NCI-H1436 (cell line): ENCODE measurements around the gene ERN1.
A peak's percentile ranks its signal among the peaks of the same experiment; 100 is the strongest.

Experiments used
- DNase-seq: peaks from one replicate; lab custom pipeline; 2025; lab: John Stamatoyannopoulos, UW

The ERN1 gene

DNA sequence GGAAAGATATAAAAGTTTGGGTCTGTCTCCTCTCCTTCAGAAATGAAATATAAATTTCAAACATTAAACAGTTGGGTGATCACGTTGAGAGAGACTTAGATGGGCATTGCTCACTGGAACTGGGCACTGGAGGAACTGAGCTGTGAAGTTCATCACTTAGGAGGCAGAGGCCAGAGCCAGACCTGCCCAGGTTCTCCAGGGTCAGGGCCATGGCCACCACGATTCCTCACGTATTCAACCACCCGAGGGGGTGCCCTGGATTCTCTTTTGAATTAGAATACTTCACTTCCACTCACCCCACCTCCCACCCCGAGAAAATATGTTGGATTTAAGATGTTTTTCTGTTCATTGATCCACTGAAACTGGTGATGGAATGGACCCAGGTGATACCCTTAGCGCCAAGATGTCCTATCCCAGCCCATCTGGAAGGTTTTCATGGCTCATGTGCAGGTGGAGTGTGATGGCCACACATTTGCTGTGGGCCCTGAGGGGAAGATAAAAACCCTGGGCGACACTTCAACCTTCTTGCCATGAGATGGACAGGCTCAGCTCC is 125.7 kb downstream of the ERN1 start:
- DNase-seq = no peak

DNA sequence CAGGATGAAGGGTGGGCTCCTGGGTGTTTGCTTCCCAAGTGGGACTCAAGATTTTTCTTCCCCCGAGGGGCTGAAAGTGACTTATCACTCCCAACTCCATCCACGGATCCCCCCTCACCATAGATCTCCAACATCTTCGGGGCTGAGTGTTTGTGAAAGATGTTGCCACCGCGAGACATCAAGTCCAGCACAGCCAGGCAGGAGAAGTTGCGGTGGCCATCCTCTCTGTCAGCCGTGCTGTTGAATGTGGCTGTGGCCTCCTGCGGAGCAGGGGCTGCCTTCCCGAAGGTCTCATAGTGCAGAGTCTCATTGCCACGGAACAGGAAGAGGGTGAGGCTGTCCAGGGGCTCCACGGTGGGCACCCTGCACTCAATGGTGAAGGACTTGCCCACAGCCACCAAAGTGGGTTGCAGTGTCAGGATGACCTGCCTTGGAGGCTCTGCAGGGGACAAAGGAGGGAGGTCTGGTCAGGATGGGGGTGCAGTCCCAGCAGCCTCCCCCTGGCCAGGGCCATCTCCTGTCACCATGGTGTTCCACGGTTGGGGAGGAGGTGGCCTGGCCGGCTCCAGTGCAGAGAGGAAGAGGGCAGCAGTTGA is 126.3 kb downstream of the ERN1 start:
- no peak for DNase-seq

DNA sequence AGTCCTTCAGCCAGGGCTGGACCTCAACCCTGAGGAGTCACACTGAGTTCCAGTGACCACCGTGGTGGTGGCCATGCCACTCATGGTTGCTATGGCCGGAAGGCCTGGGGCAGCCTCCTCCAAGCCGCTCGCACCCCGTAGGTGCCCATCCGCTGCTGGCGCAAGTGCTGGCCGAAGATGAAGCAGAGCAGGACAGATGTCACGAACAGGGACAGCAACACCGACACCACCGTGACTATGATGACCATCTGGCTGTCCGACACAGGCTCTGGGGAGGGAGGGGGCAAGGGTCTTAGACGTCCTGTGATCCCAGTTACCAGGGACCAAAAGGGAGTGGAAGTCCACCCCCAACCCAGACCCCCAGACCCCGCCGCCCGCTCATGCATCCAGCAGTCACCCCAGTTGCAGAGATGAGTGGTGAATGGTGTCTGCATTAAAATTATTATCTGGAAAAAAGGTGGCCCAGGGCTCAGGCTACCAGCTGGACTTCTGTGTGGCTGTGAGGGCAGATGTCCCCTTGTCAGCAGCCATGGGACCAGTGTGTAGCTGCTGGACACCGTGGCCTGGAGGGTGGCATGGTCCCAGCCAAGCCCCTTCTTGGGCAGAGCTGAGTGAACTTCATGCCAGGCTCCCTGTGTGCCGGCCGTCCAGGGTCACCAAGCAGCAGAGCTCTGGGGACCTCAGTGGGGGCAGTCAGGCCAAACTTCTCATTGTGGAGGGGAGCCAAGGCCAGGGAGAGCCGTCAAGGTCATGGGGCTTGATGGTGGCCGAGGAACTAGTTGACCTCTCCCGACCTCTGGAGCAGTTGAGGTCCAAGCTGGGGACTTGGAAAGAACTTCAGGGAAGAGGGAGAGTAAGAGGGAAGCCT is 127.1 kb downstream of the ERN1 start:
- DNase-seq = no peak

DNA sequence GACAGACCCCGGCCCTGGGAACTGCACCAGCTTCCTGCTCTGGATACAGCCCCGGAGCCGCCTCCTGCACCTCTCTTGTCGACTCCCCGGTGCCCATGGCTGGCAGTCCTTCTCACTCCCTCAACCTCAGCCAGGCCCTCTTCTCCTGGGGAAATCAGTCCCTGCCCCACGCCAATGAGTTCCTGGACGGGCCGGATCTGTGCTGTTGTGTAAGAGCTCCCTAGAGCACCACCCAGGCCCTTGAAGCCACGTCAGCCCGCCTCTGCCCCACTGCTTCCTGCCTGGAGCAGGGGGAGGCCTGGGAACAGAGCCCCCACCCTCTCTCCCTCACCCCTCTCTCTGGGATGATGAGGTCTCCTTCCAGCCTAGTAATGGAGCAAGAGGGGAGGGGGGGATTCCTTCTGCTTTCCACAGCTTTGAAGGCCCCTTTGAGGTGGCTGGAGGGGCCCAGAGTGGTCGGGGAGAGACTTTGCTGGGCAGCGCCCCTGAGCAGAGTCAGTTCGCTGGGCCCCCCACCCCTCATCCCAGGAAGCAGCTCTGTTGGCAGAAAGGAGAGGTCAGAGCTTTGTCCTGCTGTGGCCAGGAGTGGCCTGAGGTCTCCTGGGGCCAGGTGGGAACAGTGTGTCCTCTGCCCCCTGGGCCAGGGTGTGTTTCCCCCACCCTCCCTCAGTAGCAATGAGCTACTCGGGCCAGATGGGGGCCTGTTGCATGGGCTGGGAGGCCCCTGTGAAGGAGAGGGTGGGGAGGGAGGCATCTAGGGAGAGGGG is 128.0 kb downstream of the ERN1 start:
- DNase-seq = no peak

DNA sequence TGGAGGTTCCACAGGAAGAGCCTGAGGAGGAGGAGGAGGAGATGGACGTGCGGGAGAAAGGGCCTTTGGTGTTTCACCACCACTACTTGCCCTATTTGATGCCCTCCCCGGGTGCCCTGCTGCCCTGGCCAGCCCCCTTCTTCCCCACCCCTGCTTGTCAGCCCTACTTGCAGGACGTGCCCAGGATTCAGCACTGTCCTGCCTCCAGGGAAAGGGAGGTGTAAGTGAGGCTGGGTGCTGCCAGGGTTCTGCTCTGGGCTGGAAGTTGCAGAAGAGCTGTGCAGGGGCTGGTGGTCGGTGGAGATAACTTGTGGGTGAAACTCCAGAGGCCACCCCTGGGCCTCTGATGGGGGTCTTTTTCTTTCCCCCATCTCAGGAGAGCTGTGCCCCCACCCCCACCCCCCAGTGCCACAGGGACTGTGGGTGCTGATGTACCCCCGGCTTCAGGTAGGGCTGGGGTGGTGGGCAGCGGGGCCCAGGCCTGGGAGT is 128.8 kb downstream of the ERN1 start:
- DNase-seq = no peak

DNA sequence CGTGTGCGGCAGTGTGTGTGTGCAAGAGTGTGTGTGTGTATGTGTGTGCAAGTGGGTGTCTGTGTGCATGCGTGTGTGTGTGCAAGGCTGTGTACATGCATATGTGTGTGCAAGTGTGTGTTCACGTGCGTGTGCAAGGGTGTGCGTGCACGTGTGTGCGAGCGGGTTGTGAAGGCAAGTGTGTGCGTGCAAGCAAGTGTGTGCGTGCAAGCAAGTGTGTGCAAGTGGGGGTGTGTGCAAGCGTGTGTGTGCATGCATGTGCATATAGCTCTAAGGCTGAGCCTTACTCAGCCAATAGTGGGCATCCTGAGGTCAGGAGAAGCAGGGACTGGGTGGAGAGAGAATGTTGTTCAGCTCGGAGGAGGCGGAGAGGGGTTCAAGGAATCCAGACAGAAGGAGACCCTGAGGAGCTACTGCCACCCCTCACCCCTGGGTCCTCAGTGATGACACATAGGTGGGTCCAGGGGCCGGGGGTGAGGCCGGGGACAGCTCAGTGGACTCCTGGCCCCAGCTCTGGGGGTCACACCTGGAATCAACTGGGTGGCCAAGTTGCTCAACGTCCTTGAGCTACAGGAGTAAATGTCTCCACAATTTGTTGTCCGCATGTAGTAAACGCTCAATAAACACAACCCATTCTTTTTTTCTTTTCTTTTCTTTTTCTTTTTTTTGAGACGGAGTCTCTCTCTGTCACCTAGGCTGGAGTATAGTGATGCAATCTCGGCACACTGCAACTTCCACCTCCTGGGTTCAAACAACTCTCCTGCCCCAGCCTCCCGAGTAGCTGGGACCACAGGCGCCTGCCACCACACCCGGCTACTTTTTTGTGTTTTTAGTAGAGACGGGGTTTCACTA is 130.0 kb downstream of the ERN1 start:
- DNase-seq = no peak

DNA sequence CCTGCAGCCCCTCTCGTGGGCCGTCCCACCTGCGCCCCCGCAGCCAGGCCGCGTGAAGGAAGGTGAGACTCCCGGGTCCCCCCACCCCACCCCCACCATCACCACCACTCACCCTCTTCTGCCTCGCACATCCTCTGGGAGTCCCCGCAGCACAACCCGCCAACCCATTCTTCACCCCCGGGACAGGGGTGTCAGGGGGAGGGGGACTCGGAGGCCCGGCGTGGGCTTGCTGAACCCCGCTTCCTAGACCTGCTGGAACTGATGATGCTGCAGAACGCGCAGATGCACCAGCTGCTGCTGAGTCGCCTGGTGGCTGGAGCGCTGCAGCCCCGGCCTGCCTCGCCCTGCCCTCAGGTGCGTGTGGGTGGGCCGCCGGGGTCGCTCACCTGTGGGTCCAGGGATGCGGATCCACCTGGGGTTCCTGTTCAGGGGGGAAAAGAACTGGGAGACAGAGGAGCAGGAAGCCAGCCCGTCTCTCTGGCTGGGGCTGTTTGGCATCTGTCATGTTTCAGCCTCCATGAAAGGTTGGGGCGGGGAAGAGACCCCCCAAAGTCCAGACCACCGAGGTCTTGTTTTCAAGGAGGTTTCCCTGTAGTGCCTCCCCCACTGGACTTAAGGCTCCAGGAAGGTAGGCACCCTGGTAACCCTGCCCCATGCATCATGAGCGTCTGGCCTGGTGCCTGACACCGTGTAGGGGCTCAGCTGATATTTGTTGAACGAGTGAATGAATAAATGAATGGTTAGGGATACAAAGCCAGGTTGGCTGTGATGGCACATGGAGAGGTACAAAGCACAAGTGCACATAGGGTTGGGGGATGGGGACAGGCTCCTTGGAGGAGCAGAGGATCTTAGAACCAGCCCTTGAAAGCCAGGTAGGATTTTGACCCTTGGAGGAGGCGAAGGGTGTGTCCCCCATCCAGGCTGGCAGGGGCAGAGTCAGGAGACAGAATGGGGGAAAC is 130.9 kb downstream of the ERN1 start:
- DNase-seq = no peak

DNA sequence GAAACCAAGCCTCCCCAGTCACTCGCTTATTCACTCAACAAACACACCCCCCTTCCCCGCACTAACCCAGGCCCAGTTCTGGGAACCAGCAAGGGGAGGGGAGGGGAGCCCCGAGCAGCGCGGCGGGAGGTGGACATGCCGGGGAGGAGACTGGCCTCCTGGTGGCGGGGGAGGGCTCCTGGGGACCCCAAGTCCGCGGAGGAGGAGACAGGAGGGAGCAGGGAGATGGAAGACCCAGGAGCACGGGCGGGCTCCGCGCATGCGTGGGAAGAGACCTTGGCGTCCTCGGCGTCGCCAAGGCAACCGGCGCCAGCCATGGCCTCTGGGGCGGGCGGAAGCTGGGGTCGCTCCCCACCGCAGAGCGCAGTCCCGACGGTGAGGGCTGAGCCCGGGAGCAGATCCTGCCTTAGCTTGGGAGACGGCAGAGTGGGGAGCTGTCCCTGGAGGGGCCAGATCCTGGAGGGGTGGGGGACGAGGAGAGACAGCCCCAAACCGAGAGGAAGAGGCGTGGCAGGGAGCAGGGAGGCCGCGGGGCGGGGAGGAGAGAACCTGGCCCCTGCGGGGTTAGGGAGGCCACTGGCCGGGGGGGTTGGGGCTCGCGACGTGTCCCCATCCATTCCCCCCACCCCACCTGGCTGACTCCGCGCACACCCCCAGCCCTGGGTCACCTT is 131.8 kb downstream of the ERN1 start, which contains the start of gene PRR29:
Gene PRR29 (plus strand): TSS at position 302 of the 671 bp plus-strand sequence. CDS start 14 bp downstream, at position 316.
- peak; percentile 78 for DNase-seq

DNA sequence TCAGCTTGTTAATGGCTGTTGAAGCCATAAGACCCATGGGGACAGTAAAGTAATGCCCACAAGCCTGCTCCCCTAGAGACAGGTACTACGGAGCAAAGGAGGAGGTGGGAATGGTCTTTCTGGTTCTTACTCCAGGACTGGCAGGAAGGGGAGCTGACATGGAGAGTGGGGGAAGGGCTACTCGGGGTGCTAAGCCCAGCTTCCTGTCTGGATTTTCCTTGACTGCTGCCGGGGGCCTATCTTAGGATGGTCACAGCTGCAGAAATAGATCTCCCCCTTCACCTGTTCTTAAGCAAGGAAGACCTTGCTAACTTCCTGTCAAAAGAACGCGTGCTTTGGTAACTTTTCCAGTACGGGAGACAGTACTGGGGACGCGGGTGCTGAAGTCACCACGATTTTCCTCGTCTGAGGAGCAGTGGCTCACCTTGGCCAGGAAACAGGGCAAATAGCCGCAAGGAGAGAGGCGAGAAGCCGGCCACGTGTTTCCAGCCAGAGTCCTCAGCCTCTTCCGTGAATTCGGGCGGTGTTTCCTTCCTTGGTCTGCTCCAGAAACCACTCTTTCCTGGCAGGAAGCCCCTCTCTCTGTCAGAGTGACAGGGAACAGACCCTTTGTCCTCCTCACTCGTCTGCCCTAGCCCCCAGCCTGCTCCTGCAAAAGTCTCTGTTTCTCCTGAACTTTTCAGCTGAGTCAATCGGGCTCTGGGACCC is 132.4 kb downstream of the ERN1 start:
- DNase-seq = no peak

DNA sequence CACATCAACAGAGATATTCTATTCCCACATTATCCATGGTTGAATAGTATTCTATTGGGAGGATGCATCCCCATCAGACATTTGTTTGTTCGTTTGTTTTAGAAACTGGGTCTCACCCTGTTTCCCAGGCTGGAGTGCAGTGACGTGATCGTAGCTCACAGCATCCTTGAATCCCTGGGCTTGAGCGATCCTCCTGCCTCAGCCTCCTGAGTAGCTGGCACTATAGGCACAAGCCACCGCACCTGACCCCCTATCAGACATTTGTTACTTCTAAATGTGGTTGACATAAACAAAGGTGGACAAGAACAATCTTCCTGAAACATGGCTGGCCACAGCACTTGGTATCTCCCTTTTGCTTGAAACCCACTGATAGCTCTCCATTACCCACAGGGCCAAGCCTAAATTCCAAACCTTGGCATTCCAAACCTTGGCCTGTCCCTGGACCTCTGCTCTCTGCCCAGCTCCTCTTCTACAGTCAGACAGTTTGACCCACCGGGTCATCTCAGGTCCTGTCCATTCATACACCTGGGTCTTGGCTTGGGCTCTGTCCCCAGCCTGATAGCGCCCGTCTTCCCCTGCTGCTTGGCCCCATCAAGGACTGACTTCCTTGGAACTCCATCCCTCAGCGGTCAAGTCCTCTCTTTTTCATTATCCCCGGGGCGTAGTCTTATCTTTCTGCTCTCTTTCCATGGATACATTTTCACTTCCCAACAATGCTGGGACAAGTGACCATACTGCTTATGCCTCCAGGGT is 133.3 kb downstream of the ERN1 start:
- no peak for DNase-seq

DNA sequence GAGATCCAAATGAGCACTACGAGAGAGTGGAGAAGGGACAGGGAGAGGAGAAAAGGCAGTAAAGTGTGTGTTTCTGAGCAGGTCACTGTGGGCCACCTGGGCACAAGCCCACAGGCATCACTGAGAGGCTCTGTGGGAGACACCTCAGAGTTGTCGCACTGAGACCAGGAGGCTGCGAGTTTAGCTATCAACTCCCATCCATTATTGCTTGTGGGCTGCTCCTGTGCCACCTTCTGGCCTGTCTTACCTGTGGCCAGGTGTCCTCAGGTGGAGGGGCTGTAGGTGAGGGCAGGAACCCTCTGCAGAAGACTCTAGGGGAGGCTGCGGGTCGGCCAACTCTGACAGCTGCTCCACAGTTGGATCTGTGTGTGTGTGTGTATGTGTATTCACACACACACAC is 134.3 kb downstream of the ERN1 start:
- no peak for DNase-seq

DNA sequence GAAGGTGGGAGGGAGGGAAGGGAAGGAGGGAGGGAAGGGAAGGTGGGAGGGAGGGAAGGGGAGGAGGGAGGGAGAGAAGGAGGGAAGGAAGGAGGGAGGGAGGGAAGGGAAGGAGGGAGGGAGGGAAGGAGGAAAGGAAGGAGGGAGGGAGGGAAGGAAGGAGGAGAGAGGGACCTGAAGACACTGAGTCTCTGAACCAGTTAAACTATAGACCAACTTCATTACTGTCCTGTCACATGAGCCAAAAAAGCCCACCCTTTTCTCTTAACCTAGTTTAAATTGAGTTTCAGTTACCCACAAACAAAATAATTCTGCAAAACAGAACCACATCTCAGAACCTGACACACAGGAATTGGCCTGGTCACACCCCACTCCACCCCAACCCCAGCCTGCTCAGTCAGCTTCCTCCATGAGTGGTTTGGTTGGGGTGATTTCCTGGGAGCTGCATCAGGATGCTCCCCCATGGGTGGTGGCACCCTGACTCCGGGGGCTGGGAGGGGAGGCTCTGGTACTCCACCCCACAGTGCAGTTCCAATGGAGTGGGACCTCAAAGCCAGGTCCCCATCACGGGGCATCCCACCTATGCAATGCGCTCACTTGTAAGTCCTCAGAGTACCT is 136.5 kb downstream of the ERN1 start:
- no peak for DNase-seq

DNA sequence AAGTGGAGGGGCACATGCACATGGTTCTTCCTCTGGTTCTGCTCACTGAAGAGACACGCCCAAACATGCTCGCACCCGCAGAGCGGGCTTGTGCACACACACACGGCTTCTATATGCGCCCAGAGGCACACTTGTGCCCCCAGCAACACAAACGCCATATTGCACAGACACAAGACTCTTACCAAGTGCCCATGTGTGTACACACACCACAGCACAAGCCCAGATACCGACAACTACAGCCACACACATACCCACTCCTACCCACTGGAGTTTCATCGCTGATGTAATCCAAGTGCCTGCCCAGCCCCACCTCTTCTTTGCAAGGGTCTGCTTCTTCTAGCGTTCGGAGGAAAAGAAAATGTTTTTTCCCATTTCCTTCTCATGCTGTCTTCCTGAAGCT is 138.3 kb downstream of the ERN1 start:
- DNase-seq = no peak

DNA sequence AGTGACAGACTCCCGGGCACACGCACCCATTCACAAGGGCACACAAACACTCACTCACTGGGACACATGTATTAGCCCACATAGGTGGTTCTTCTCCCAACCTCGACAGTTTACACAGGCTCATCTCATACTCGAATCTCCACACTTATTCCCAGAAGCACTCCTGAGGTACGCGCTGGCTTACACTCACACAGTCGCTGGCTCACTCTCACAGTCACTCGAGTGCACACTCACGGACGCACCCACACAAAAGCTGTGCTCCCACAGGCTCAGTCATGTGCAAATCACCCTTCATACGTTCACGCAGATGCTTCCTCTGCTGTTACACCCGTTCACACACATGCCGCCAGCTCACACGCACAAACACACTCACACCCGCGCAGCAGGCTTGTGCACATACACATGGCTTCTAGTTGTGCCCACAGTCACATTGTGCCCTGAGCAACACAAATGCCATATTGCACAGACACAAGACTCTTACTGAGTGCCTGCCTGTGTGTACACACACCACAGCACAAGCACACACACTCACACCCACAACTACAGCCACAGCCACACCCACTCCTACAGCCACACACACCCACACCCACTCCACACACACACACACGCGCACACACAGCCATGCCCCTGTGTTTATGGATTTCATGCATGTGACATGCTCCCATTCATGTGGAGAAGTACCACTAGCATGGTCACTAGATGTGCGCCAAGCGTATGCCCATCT is 140.2 kb downstream of the ERN1 start:
- DNase-seq = no peak
